Heart left ventricle (tissue), 16 donors: Measurements from ENCODE around the gene HECTD3. TPM values are rescaled to one million over a fixed set of nuclear protein-coding genes. Genes with fewer than 3 reads are reported as not detected.

Experiments used
- ATAC-seq, 4 donors: fragments of 200-7000 bp; cut with Tn5 transposase; one replicate each; pipeline ENCODE4 v1.9.1; 2020 to 2022; ENCODE audit warnings: moderate library complexity in 4 of 4, mild to moderate bottlenecking in 3 of 4, moderate number of reproducible peaks in 1 of 4
- DNase-seq, 5 donors: peaks; one replicate each; pipeline ENCODE4 v3.0.0-alpha.2; 2020
- H3K27ac ChIP-seq, 12 donors: fragments of 200-600 bp; sonication (generic) in 4 of 12; one replicate each; pipeline versions ENCODE4 v1.5.0 to v1.8.0; 2016 to 2022; ENCODE audit warnings: mild to moderate bottlenecking in 2 of 12
- H3K27me3 ChIP-seq, 9 donors: fragments of 200-600 bp; sonication (generic) in 2 of 9; one replicate each; pipeline versions ENCODE4 v1.5.1 to v1.8.0; 2016 to 2022; ENCODE audit warnings: mild to moderate bottlenecking in 3 of 9
- H3K36me3 ChIP-seq, 9 donors: fragments of 200-600 bp; sonication (generic) in 2 of 9; one replicate each; pipeline versions ENCODE4 v1.5.0 to v1.8.0; 2018 to 2022; ENCODE audit warnings: mild to moderate bottlenecking in 2 of 9
- H3K4me1 ChIP-seq, 12 donors: fragments of 200-600 bp; sonication (generic) in 4 of 12; one replicate each; pipeline versions ENCODE4 v1.5.0 to v1.8.0; 2016 to 2022; ENCODE audit warnings: mild to moderate bottlenecking in 3 of 12
- H3K4me3 ChIP-seq, 12 donors: fragments of 200-600 bp; sonication (generic) in 4 of 12; one replicate each; pipeline versions ENCODE4 v1.5.0 to v1.8.0; 2017 to 2022; ENCODE audit warnings: mild to moderate bottlenecking in 9 of 12, moderate library complexity in 4 of 12
- H3K9me3 ChIP-seq, 12 donors: fragments of 200-600 bp; sonication (generic) in 4 of 12; one replicate each; pipeline versions ENCODE4 v1.5.0 to v1.8.0; 2016 to 2022; ENCODE audit warnings: mild to moderate bottlenecking in 1 of 12
- CTCF ChIP-seq, 12 donors: fragments of 200-600 bp; sonication (generic) in 4 of 12; IDR thresholded peaks; one replicate each; pipeline versions ENCODE4 v1.5.0 to v1.8.0; 2018 to 2022; ENCODE audit warnings: antibody characterized with exemption in 12 of 12, mild to moderate bottlenecking in 5 of 12
- POLR2A ChIP-seq, 2 donors: fragments of 450-650 bp; IDR thresholded peaks; one replicate each; pipeline ENCODE4 v1.6.1; 2017; ENCODE audit warnings: antibody characterized with exemption in 2 of 2, mild to moderate bottlenecking in 2 of 2, moderate library complexity in 2 of 2
- WGBS, 4 donors: extraction: QIAGEN DNeasy Blood & Tissue Kit in 2 of 4; methylation state at CpG; one replicate each; pipeline versions ENCODE4 v1.1.5 to v1.1.7; 2013 to 2018; 5-methylcytosine and 5-hydroxymethylcytosine counted together
- intact Hi-C, 10 donors: fragments of 100-400 bp; cut with DNase I; formaldehyde crosslinking; loops; one replicate each; pipeline versions ENCODE4 v1.11.1 to v1.14.2; 2022
- long read RNA-seq, 3 donors: library from polyadenylated mRNA; unstranded; transcript quantifications; one replicate each; pipeline ENCODE4 v2.0.0, GENCODE V29; 2020 to 2021
- polyA plus RNA-seq, 2 donors: library from polyadenylated mRNA; stranded (reverse); fragments of 200-250 nt; gene quantifications; one replicate each; pipeline ENCODE4 v1.2.3, GENCODE V29; 2013
- total RNA-seq, 9 donors: library from RNA; depleted of rRNA in 2 of 9; stranded (reverse); fragments of >200 nt in 2 of 9; fragmentation: NEBNext Ultra II Directional in 3 of 9; extraction: Animal tissue kit (Norgen Biotek cat#: 25700) in 3 of 9; gene quantifications; one replicate each; pipeline versions ENCODE4 v1.1.0 to v1.2.4, GENCODE V29; 2016 to 2023
- donor health status: ischemic (EF 13 %, LVEDD 7.1; RV severe dilation, severe dysfunction).
- donor health status: healthy with polysubstance abuse.
- donor health status: DM: no; HTN: yes; CAD: no.
- donor health status: DM: no; HTN: no; CAD: no.
- donor health status: ischemic (EF 25% LVEDD 6.9; RV normal size, moderate dysfunction).
- donor health status: ischemic (EF 25% LVEDD 5.7; RV mildly dilated, moderate dysfunction).
- donor health status: healthy.
- donor health status: DM: yes; HTN: yes; CAD: no.
- donor health status: ischemic (EF 35%, LVEDD 5.7; RV mildly dilated, moderate dysfunction).
- donor health status: nonischemic (EF 11% LVEDD 7.7; RV severe dilation, severe dysfunction).
- donor health status: DM: yes; HTN: yes; CAD: no.
- donor health status: PGD.
- donor health status: ischemic (EF 29% LVEDD 5.4; RV normal size, mild dysfunction).
- donor health status: nonischemic (EF 23%, LVEDD 6.1; RV moderate dilation, normal function).

HECTD3 gene
- 10 to 100 TPM; 17.6 to 34.3 (median 22.8) TPM for total RNA-seq
- 10 to 100 TPM; 18.9 to 30.1 TPM for polyA plus RNA-seq
- long read RNA-seq, donor 1, transcript HECTD3-202 (21 exons, 3,610 nt), result major isoform, 15 of 29 reads
- long read RNA-seq, donor 1, partial matches to known transcripts, result 7 of 29 reads
- long read RNA-seq, donor 1, other reads (novel, unspliced or antisense), result 7 of 29 reads
- long read RNA-seq, donor 2, transcript HECTD3-202 (21 exons, 3,610 nt), result major isoform, 35 of 53 reads
- long read RNA-seq, donor 2, partial matches to known transcripts, result 9 of 53 reads
- long read RNA-seq, donor 2, other reads (novel, unspliced or antisense), result 8 of 53 reads
- long read RNA-seq, donor 3, transcript HECTD3-202 (21 exons, 3,610 nt), result major isoform, 19 of 35 reads
- long read RNA-seq, donor 3, partial matches to known transcripts, result 9 of 35 reads
- long read RNA-seq, donor 3, other reads (novel, unspliced or antisense), result 5 of 35 reads

- ATAC-seq, result peak; percentile 87 to 92 (median 90)
- Histone ChIP-seq H3K27me3 (no peaks in the 10 kb centered on the region), H3K27ac (peak within 1 kb of the TSS; percentile 66 to 90 (median 84)), H3K4me3 (peak within 1 kb of the TSS; percentile 78 to 100 (median 93)), H3K4me1 (peaks cover 2 to 53% (median 34%) of the 10 kb centered on the region in 12 donors), H3K9me3 (no peaks in the 10 kb centered on the region), H3K36me3 (peaks cover 0 to 61% (median 54%) of the 10 kb centered on the region in 9 donors)
- DNase-seq, result peak; percentile 85 to 90 (median 88)
- WGBS, 4 donors, result 1 to 3% (median 1%) methylated on average over 13 to 62 of the region's 62 CpGs
- intact Hi-C loops, result loop anchor here (2.0 to 10.0 kb wide), 13 partner anchors 24 to 564 kb away; partner anchors contain the start of genes TESK2 (in 7 of the 10), BEST4 (in 3 of the 10), RNU5D-1 (in 2 of the 10) and ZSWIM5 (in 2 of the 10)
- TF ChIP-seq CTCF (IDR thresholded peaks at IDR 0.05) (peak in 2 of 12 donors; percentile 2 to 7), POLR2A (IDR thresholded peaks at IDR 0.05) (peak in 1 of 2 donors; percentile 71)
Measured at GRCh38 chr1:45010855-45011811, at the start of gene HECTD3. HECTD3 (minus strand) TSS chr1:45011324; CDS start chr1:45011257, 67 bp downstream.

GRCh38 chr1:45059829-45060228, 48.7 kb upstream of the HECTD3 start:
- Histone ChIP-seq H3K9me3 (no peaks in the 10 kb centered on the region), H3K36me3 (peaks cover 0 to 29% (median 0%) of the 10 kb centered on the region in 9 donors), H3K27me3 (no peaks in the 10 kb centered on the region), H3K4me1 (no peaks in the 10 kb centered on the region), H3K4me3 (no peak overlapping the region), H3K27ac (no peak overlapping the region)
- WGBS, 4 donors, result 87 to 89% (median 88%) methylated on average over 2 of the region's 2 CpGs
- DNase-seq, result no peak
- no peak for ATAC-seq
- intact Hi-C loops, result no loop called here
- TF ChIP-seq CTCF (IDR thresholded peaks at IDR 0.05) (no peak), POLR2A (IDR thresholded peaks at IDR 0.05) (no peak)

- intact Hi-C loops, result no loop called here
- DNase-seq (no peak), ATAC-seq (no peak)
- peaks cover 0 to 29% (median 0%) of the 10 kb centered on the region in 9 donors for H3K36me3 ChIP-seq
- H3K4me1 ChIP-seq, result no peaks in the 10 kb centered on the region
- no peak overlapping the region for H3K27ac ChIP-seq
- WGBS, 4 donors, result 58 to 71% (median 62%) methylated on average over 1 of the region's 1 CpG
- no peaks in the 10 kb centered on the region for H3K9me3 ChIP-seq
- no peak overlapping the region for H3K4me3 ChIP-seq
- H3K27me3 ChIP-seq, result no peaks in the 10 kb centered on the region
- TF ChIP-seq POLR2A (IDR thresholded peaks at IDR 0.05) (no peak), CTCF (IDR thresholded peaks at IDR 0.05) (no peak)
Measured at GRCh38 chr1:45057542-45057941, 46.4 kb upstream of the HECTD3 start.
